Erythroblast (primary cell): Measurements from ENCODE around the gene LRP2.

Source experiments
- GATA1 ChIP-seq: IDR thresholded peaks from 2 replicates; pipeline ENCODE4 v1.6.1; 2011; ENCODE audit warnings: low read depth, mild to moderate bottlenecking, control low read depth, low read length, moderate library complexity
- POLR2A ChIP-seq: IDR thresholded peaks from 2 replicates; pipeline ENCODE4 v1.6.1; 2011; ENCODE audit warnings: mild to moderate bottlenecking, low read length

DNA sequence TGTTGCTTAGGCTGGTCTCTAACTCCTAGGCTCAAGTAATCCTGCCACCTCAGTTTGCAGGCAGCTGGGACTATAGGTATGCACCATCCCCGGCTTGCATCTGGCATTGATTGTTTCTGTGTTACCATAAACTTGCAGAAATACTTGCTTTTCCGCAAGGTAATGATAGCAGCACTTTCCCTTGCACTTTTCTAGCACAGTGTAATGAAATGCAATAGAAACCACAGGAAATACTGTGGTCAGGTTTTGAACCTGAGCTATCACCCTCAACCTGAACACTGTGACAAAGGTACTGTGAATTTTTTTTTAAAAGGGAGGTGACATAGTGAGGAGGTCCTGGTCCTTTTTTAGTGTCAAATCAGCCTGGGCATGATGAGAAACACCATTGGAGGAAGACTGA, 254.7 kb downstream of the LRP2 start:
- TF ChIP-seq POLR2A = no peak
- TF ChIP-seq GATA1 = no peak
